Caco-2 (cell line): ENCODE measurements around the gene STOX2. TPM values are rescaled to one million over a fixed set of nuclear protein-coding genes. Genes with fewer than 3 reads are reported as not detected.

Source experiments
- BruUV-seq: library from RNA; stranded (reverse); fragments of 400-500 nt; replicated peaks from 2 replicates; lab custom pipeline; 2021; lab: Mats Ljungman, UMichigan
- CTCF ChIA-PET: fragments of 300-600 bp; sonication (Branson Sonifier 250); formaldehyde crosslinking; loops from one replicate; lab custom pipeline; 2022; ENCODE audit warnings: antibody characterized with exemption; lab: Charles Lee
- POLR2A ChIA-PET: fragments of 300-600 bp; sonication (Branson Sonifier 250); formaldehyde crosslinking; loops from one replicate; lab custom pipeline; 2022; ENCODE audit warnings: antibody characterized with exemption; lab: Charles Lee
- DNase-seq, 2 experiments: peaks; one replicate each; pipeline versions ENCODE4 v3.0.0 to v3.0.0-alpha.2; 2020 to 2022
- H3K27me3 ChIP-seq: replicated peaks from 2 replicates; pipeline ENCODE4 v1.6.0; 2011; ENCODE audit warnings: low read length; ENCODE audit not compliant: control insufficient read depth, insufficient read depth
- H3K36me3 ChIP-seq: 2 replicates; pipeline ENCODE4 v1.5.1; 2011; ENCODE audit warnings: low read length; ENCODE audit not compliant: control insufficient read depth, insufficient read depth
- H3K4me1 ChIP-seq: fragments of 250-450 bp; sonication (Bioruptor Pico); 2 replicates; pipeline ENCODE4 v1.5.1; 2020; ENCODE audit warnings: mild to moderate bottlenecking
- H3K4me3 ChIP-seq: 2 replicates; pipeline ENCODE4 v1.5.1; 2011; ENCODE audit warnings: low read depth, mild to moderate bottlenecking, control low read depth, low read length
- H3K9me3 ChIP-seq: fragments of 250-450 bp; sonication (Bioruptor Pico); 2 replicates; pipeline ENCODE4 v1.5.1; 2020; ENCODE audit warnings: mild to moderate bottlenecking, moderate library complexity
- H3K27ac Mint-ChIP-seq: one replicate; pipeline ENCODE4 v1.8.0; 2022; ENCODE audit warnings: mixed read lengths; ENCODE audit not compliant: unreplicated experiment
- H3K27me3 Mint-ChIP-seq: one replicate; pipeline ENCODE4 v1.8.0; 2022; ENCODE audit warnings: mixed read lengths; ENCODE audit not compliant: insufficient read depth, unreplicated experiment
- H3K36me3 Mint-ChIP-seq: one replicate; pipeline ENCODE4 v1.8.0; 2022; ENCODE audit warnings: mild to moderate bottlenecking, mixed read lengths; ENCODE audit not compliant: insufficient read depth, unreplicated experiment
- H3K4me1 Mint-ChIP-seq: one replicate; pipeline ENCODE4 v1.8.0; 2022; ENCODE audit warnings: low read depth, mixed read lengths; ENCODE audit not compliant: unreplicated experiment
- H3K4me3 Mint-ChIP-seq: one replicate; pipeline ENCODE4 v1.8.0; 2022; ENCODE audit warnings: mild to moderate bottlenecking, moderate library complexity, mixed read lengths; ENCODE audit not compliant: unreplicated experiment
- H3K9me3 Mint-ChIP-seq: one replicate; pipeline ENCODE4 v1.8.0; 2022; ENCODE audit warnings: mixed read lengths; ENCODE audit not compliant: unreplicated experiment
- CTCF ChIP-seq, 2 experiments: fragments of 200-600 bp in 1 of 2; IDR thresholded peaks; 1 replicate in 1 of 2; 2 replicates in 1 of 2; pipeline versions ENCODE4 v1.5.1 to v1.8.0; 2011 to 2022; ENCODE audit warnings: antibody characterized with exemption in 1 of 2, control low read depth in 1 of 2, inconsistent platforms in 1 of 2, low read depth in 1 of 2, low read length in 1 of 2, mild to moderate bottlenecking in 1 of 2, moderate library complexity in 1 of 2; ENCODE audit not compliant: insufficient read depth in 1 of 2, severe bottlenecking in 1 of 2, unreplicated experiment in 1 of 2
- intact Hi-C: fragments of 100-400 bp; cut with micrococcal nuclease; formaldehyde crosslinking; loops from one replicate; pipeline ENCODE4 v1.10.0; 2022; ENCODE audit not compliant: unreplicated experiment
- total RNA-seq: library from RNA; stranded (reverse); gene quantifications from 2 replicates; pipeline ENCODE4 v1.2.3, GENCODE V29; 2022

The STOX2 gene
- total RNA-seq, 1 experiment from 2014 or later: 1.8 TPM

- Histone ChIP-seq H3K36me3 (no peaks in the 10 kb centered on the region), H3K9me3 (no peaks in the 10 kb centered on the region), H3K27me3 (no peaks in the 10 kb centered on the region), H3K4me3 (no peak overlapping the region), H3K4me1 (peaks cover 11% of the 10 kb centered on the region; the same call in 1 of the 2 replicates)
- Mint-ChIP-seq H3K4me1 (peaks cover 11% of the 10 kb centered on the region), H3K4me3 (no peak overlapping the region), H3K27me3 (peaks cover 2% of the 10 kb centered on the region), H3K27ac (no peak overlapping the region), H3K36me3 (no peaks in the 10 kb centered on the region), H3K9me3 (no peaks in the 10 kb centered on the region)
- no peak for TF ChIP-seq CTCF (IDR thresholded peaks at IDR 0.05; ENCODE audit: insufficient read depth in 1 of 2, low read depth in 1 of 2, low read length in 1 of 2, severe bottlenecking in 1 of 2, unreplicated experiment in 1 of 2)
- no TSS peak for BruUV-seq
- CTCF ChIA-PET: no interaction called here
- intact Hi-C loops: no loop called here
- no peak for DNase-seq
- POLR2A ChIA-PET: no interaction called here
Observed at GRCh38 chr4:184019667-184020623, 114.8 kb downstream of the STOX2 start.

GRCh38 chr4:184021389-184021788, 116.3 kb downstream of the STOX2 start:
- H3K9me3 Mint-ChIP-seq: no peaks in the 10 kb centered on the region
- Histone ChIP-seq H3K9me3 (no peaks in the 10 kb centered on the region), H3K4me3 (no peak overlapping the region), H3K27me3 (no peaks in the 10 kb centered on the region), H3K4me1 (peaks cover 12% of the 10 kb centered on the region; the same call in 1 of the 2 replicates), H3K36me3 (no peaks in the 10 kb centered on the region)
- intact Hi-C loops: no loop called here
- no peak overlapping the region for H3K27ac Mint-ChIP-seq
- POLR2A ChIA-PET: no interaction called here
- peaks cover 16% of the 10 kb centered on the region for H3K4me1 Mint-ChIP-seq
- no peak for DNase-seq
- BruUV-seq: no TSS peak
- no peaks in the 10 kb centered on the region for H3K36me3 Mint-ChIP-seq
- no peak overlapping the region for H3K4me3 Mint-ChIP-seq
- peaks cover 2% of the 10 kb centered on the region for H3K27me3 Mint-ChIP-seq
- no peak for TF ChIP-seq CTCF (IDR thresholded peaks at IDR 0.05; ENCODE audit: insufficient read depth in 1 of 2, low read depth in 1 of 2, low read length in 1 of 2, severe bottlenecking in 1 of 2, unreplicated experiment in 1 of 2)
- CTCF ChIA-PET: no interaction called here

- no peak for TF ChIP-seq CTCF (IDR thresholded peaks at IDR 0.05; ENCODE audit: insufficient read depth in 1 of 2, low read depth in 1 of 2, low read length in 1 of 2, severe bottlenecking in 1 of 2, unreplicated experiment in 1 of 2)
- H3K4me1 Mint-ChIP-seq: peaks cover 16% of the 10 kb centered on the region
- DNase-seq: no peak
- ChIA-PET POLR2A (no interaction called here), CTCF (no interaction called here)
- peaks cover 12% of the 10 kb centered on the region; the same call in 1 of the 2 replicates for H3K4me1 ChIP-seq
- no peak overlapping the region for H3K27ac Mint-ChIP-seq
- H3K27me3 ChIP-seq: no peaks in the 10 kb centered on the region
- peaks cover 2% of the 10 kb centered on the region for H3K27me3 Mint-ChIP-seq
- H3K9me3 ChIP-seq: no peaks in the 10 kb centered on the region
- H3K4me3 ChIP-seq: no peak overlapping the region
- intact Hi-C loops: no loop called here
- no peaks in the 10 kb centered on the region for H3K9me3 Mint-ChIP-seq
- H3K36me3 ChIP-seq: no peaks in the 10 kb centered on the region
- H3K36me3 Mint-ChIP-seq: no peaks in the 10 kb centered on the region
- no TSS peak for BruUV-seq
- no peak overlapping the region for H3K4me3 Mint-ChIP-seq
Observed at GRCh38 chr4:184022679-184023383, 117.7 kb downstream of the STOX2 start.
